DMS114 treated with DMSO at 0.1 percent for 48 hours (cell line): Measurements from ENCODE around the gene ASRGL1.
A peak's percentile ranks its signal among the peaks of the same experiment; 100 is the strongest.
"Not testable (repeated sequence)": the region's sequence is repeated elsewhere in the genome, so short reads cannot be mapped to it uniquely, and the experiment has no call there.

Source experiments
- DNase-seq: peaks from one replicate; lab custom pipeline; 2025; ENCODE audit not compliant: unreplicated experiment; lab: John Stamatoyannopoulos, UW

ASRGL1 gene

GRCh38 chr11:62337303-62338181 is at the start of gene ASRGL1:
TSS of gene ASRGL1 (plus strand) at chr11:62337448. CDS start at chr11:62337978, 530 bp downstream.
- DNase-seq: peak; percentile 80

GRCh38 chr11:62295504-62295903 is 41.7 kb upstream of the ASRGL1 start:
- no peak for DNase-seq

- no peak for DNase-seq
Measured at GRCh38 chr11:62298975-62299374, 38.3 kb upstream of the ASRGL1 start, which contains the start of gene SCGB1D4. TSS of gene SCGB1D4 (minus strand) at chr11:62299075. CDS start at chr11:62299010, 65 bp downstream.

GRCh38 chr11:62306227-62306626 is 31.0 kb upstream of the ASRGL1 start:
- no peak for DNase-seq

- no peak for DNase-seq
Measured at GRCh38 chr11:62307950-62308349, 29.3 kb upstream of the ASRGL1 start.

GRCh38 chr11:62309991-62310390 is 27.3 kb upstream of the ASRGL1 start:
- no peak for DNase-seq

GRCh38 chr11:62315431-62315830 is 21.8 kb upstream of the ASRGL1 start:
- no peak for DNase-seq

GRCh38 chr11:62322524-62322923 is 14.7 kb upstream of the ASRGL1 start:
- DNase-seq: no peak

GRCh38 chr11:62324731-62325556 is 12.3 kb upstream of the ASRGL1 start:
- no peak for DNase-seq

GRCh38 chr11:62325781-62326180 is 11.5 kb upstream of the ASRGL1 start:
- not testable (repeated sequence) for DNase-seq

- not testable (repeated sequence) for DNase-seq
Measured at GRCh38 chr11:62326719-62327118, 10.5 kb upstream of the ASRGL1 start.

- not testable (repeated sequence) for DNase-seq
Measured at GRCh38 chr11:62327541-62327940, 9.7 kb upstream of the ASRGL1 start.

- not testable (repeated sequence) for DNase-seq
Measured at GRCh38 chr11:62331264-62331663, 6.0 kb upstream of the ASRGL1 start.

- no peak for DNase-seq
Measured at GRCh38 chr11:62333768-62334167, 3.5 kb upstream of the ASRGL1 start.

- DNase-seq: not testable (repeated sequence)
Measured at GRCh38 chr11:62336949-62337302, 322 bp upstream of the ASRGL1 start.

- DNase-seq: no peak
Measured at GRCh38 chr11:62338218-62338617, 970 bp downstream of the ASRGL1 start.

GRCh38 chr11:62340269-62340901 is 3.1 kb downstream of the ASRGL1 start:
- peak; percentile 61 for DNase-seq

- no peak for DNase-seq
Measured at GRCh38 chr11:62341588-62341987, 4.3 kb downstream of the ASRGL1 start.

- not testable (repeated sequence) for DNase-seq
Measured at GRCh38 chr11:62343646-62344190, 6.5 kb downstream of the ASRGL1 start.

GRCh38 chr11:62344210-62344609 is 7.0 kb downstream of the ASRGL1 start:
- no peak for DNase-seq

GRCh38 chr11:62345861-62346260 is 8.6 kb downstream of the ASRGL1 start:
- no peak for DNase-seq
